GM19240 (cell line): ENCODE results near the gene REC8.
"Not testable (repeated sequence)": the region's sequence is repeated elsewhere in the genome, so short reads cannot be mapped to it uniquely, and the experiment has no call there.

ENCODE experiments used
- DNase-seq: peaks from one replicate; pipeline ENCODE4 v3.0.0; 2011; ENCODE audit warnings: low spot score; ENCODE audit not compliant: insufficient read length

Gene REC8

DNA sequence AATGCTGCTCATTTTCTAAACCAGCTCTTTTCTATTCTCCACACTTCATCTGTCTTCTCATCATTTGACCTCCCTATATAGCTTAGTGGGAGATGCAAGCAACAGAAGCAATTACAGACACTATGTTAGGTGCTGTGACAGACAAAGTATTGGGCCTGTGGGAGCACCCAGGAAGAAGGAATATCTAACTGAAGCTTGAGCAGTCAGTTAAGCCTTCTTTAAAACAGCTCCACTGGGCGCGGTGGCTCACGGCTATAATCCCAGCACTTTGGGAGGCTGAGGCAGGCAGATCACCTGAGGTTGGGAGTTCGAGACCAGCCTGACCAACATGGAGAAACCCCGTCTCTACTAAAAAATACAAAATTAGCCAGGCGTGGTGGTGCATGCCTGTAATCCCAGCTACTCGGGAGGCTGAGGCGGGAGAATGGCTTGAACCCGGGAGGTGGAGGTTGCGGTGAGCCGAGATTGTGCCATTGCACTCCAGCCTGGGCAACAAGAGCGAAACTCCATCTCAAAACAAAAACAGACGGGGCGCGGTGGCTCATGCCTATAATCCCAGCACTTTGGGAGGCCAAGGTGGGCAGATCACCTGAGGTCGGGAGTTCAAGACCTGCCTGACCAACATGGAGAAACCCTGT lies 31.5 kb downstream of the REC8 start:
- DNase-seq, result not testable (repeated sequence)

DNA sequence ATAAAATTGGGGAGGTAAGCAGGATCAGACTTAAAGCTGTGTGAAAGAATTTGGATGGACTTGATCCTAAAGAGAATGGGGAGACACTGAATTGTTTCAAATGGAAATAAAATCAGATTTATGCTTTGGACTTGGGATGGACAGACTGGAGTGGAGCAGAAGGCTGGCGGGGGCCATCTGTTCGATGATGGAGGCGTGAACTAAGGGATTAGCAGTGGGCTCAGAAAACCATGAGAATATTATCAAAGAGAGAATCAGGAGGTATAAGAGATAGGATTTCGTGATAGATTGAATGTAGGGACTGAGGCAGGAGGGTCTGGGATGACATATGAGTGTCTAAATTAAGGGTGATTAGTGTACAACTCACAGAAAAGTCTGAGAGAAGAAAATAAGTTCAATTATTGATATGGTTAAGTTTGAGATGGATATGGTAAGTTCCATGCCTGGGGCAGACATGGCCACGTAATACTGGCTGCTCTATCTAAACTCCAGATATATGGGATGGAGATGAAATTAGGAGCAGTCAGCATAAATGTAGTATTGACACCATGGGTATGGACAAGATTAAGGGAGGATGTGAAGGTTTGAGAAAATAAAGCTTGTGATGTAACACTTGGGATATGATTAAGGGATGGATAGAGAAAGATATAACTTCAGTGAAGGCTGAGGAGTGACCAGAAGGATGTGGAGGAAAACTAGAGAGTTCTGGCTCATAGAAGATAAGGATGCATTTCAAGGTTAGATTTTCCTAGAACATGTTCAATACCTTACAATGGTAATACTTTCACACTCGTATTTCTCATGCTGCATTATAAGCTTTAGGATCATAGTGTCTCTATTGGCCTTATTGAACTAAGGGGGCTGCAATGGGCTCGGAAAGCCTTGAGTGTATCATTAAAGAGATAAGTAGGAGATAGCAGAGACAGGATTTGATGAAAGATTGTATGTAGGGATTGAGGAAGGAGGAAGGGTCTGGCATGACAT lies 32.6 kb downstream of the REC8 start:
- no peak for DNase-seq

DNA sequence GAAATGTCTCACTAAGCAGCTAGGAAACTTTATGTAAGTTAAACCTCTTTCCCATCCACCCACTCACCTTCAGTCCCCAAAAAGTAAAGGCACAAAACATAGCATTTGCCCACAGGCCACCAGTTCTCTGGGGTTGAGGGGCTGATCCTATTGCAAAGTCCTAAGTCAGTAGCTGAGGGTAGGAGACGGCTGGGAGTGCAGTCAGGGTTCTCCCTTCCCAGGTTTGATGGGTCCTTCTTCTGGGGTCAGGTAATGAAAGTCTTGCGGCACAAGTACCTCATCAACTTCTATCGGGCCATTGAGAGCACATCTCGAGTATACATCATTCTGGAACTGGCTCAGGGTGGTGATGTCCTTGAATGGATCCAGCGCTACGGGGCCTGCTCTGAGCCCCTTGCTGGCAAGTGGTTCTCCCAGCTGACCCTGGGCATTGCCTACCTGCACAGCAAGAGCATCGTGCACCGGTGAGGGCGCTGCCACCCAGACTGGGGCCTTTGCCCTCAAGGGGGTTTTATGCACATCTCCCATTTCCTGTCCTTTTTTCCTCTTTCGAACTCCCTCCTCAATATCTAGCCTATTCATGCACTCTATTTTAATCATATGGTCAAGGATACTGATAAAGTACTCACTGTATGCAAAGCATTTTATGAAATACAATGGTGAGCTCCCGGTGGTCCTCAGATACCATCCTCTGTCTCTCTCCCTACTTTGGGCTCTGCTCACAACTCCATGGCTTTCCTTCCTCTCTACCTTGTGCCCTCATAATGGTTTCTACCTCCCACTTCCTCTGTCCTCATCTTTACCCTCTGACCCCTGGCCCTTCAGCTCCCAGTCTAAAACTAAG lies 34.6 kb downstream of the REC8 start:
- no peak for DNase-seq

DNA sequence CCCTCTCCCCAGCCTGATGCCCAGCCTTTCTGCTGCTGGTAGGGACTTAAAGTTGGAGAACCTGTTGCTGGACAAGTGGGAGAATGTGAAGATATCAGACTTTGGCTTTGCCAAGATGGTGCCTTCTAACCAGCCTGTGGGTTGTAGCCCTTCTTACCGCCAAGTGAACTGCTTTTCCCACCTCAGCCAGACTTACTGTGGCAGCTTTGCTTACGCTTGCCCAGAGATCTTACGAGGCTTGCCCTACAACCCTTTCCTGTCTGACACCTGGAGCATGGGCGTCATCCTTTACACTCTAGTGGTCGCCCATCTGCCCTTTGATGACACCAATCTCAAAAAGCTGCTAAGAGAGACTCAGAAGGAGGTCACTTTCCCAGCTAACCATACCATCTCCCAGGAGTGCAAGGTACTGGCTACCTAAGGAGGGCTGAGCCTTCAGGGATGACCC lies 35.2 kb downstream of the REC8 start:
- DNase-seq, result no peak

DNA sequence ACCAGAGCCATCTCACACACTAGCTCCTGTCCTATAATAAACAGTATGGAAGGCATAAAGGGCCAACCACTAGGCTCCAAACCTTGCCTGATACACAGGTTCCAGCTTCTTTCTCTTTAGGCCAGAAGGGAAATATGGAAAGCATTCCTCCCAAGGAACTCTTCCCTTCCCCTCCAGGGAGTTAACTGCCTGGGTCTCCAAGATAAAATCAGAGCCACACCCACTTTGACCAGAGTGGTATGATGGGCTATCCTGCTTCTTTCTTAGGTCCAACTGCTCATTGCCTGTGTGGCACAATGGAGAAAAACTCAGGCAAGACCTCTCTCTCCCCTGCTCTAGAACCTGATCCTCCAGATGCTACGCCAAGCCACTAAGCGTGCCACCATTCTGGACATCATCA lies 35.7 kb downstream of the REC8 start:
- DNase-seq, result no peak

DNA sequence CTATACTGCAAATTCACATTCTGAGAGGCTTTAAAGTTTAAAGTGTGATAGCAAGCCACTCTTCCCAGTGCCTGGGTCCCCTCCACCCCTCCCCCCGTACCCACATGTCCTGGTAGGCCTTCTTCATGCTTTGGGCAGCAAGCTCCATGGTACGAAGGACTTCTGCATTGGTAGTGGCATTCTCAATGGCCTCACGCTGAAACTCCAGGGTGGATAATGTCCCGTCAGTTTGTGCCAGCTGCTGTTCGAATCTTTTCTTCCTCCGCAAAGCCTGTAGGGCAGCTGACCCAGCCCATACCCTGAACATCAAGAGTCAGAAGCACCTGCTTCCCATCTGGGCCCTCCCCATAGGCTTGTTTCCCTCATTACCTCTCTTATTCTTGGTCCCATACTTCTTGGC lies 39.4 kb downstream of the REC8 start:
- no peak for DNase-seq

DNA sequence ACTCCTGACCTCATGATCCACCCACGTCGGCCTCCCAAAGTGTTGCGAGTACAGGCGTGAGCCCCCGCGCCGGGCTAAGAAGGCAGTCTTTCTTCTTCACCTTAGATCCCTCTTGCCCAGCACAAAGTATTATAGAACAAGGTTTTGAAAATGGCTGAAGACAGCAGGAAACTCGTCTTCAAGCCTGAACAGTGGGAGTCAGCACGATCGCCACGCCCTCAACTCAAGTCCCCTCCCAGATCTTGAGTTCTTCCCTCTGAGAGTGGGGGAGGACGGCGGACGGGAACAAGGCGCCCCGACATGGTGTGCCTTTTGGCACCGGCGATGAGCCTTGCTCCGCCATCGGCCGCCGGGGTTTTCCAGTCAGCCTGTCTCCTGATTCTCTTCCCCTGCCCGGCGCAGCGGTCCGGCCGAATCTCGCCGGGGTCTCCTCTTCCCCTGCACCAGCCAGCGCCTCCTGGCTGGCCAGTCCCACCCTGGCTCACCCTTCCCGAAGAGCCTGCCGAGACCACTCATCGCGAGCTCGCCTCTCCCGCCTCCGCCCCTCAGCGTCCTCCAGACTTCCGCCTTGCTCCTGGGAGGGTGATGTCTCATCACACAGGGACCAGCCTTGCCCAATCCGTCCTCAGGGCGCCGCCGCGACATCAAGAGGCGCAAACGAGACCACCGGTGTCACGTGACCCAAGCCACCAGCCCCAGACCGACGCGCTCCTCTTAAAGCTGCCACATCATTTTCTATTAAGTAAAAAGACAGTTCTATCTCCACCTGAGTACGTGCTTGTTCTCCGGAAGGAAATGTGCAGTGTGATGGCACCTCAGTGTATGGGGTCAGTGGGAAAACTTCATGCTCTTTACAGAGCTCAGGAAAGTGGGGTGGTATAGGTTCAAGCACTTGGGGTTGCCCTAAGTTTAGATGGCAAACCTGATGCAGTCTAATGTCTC lies 41.3 kb downstream of the REC8 start, which contains the start of gene CHMP4A:
CHMP4A (minus strand) TSS at position 565 of the 942 bp plus-strand sequence; CDS start at position 516, 49 bp downstream.
- peak; percentile 90 for DNase-seq

DNA sequence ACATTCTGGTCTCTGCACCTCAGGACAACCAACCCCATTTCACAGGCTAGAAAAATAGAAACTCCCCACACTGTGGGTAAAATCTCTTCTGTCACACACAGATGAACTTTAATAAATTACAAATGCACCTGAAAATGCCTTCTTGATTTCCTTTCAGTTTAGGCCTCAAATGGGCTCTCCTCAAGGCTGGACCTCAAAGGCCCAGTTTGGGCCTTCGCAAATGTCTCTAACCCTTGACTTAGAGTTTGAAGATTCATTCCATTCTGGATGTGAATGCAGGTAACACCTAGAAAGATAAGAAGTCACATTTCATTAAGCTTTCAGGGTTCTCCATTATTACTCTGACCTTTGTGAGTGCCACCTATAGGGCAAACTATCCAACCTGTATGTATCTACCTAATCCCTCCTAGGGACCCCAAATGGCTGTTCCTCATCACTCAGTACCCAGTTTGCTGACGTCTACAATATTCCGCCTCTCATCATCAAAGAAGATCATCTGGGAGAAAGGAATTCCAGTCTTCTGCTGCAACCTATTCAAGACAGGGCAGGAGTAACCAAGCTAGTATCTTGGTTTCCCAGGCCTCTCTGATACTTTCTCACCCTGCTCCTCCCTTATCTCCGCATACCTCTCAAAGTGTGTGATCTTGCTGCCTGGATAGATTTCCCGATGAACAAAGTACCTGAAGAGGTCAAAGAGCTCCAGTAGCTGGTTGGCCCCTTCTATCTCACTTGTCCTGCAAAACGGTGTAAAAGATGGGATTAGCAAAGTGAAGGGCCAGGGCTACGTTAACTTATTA lies 42.2 kb downstream of the REC8 start:
- no peak for DNase-seq

DNA sequence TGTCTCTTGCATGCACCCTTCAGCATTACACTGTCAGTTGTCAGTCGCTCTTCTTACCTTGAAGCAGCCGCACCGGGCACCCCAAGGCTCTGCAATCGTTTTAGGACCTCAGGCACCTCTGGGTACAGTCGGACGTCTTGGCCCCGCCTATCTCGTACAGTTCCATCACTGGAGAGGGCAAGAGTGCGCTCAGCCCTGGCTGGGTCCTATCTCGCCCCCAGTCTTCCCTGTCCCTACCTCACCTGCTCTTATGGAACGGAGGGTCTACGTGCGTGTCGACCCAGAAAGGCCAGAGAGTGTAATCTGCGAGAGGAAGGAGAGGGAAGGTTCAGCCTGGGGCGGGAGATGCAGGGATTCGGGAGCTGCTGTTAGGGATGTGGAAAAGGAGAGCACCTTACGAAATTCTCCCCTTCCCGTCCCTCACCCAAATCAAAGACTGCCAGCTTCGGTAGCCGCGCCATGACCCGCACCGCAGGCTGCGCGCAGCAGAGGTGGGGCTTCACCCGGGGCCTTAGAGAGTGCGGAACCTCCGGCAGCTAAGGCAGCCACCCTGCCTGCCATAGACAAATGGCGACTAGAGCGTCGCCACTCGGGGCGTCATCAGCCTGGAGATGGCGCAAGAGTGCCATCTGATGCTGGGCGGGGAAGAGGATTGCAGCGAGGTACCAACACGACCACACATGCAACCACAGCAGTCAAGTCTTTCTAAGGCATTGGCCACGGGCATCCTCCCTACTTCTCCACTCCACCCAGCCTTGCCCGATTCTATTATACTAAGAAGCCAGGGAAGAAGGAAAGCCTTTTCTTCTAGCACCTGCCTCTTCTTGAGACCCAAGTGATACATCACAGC lies 43.8 kb downstream of the REC8 start, which contains the start of gene MDP1:
MDP1 (minus strand) TSS at position 572 of the 850 bp plus-strand sequence; CDS start at position 461, 111 bp downstream.
- peak; percentile 84 for DNase-seq

DNA sequence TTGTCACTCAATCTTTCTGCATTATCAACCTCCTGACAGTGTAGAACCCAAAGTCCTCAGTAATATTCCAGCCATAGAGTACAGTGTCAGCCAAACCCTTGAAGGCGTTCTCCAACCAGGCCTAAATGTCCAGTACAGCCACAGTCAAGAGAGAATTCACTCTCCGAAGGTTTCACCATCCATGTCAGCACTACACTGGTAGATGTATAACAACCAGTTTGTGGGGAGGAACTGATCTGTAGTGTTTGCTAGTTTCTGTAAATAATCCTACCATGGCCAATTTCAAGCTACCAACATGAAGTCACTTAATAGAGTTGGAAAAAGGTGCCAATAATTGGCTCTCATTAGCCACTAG lies 44.4 kb downstream of the REC8 start:
- no peak for DNase-seq

DNA sequence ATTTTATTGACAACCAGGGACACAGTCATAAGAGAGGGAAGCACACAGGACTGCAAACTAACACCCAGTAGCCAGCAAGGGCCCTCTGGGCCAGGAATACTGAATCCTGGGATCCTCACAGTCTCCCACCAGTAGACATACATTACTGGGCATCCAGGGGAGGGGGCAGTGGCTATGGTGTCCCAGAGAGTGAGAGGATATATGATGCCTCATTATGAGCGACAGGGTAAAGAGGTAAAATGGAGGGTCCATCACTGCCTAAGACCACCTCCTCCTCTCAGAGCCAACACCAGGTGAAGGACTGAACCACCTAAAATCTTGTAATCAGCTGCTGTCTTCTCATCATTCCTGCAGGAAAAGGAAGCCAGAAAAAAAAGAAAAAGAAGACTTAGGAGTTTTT lies 45.0 kb downstream of the REC8 start:
- DNase-seq, result not testable (repeated sequence)

DNA sequence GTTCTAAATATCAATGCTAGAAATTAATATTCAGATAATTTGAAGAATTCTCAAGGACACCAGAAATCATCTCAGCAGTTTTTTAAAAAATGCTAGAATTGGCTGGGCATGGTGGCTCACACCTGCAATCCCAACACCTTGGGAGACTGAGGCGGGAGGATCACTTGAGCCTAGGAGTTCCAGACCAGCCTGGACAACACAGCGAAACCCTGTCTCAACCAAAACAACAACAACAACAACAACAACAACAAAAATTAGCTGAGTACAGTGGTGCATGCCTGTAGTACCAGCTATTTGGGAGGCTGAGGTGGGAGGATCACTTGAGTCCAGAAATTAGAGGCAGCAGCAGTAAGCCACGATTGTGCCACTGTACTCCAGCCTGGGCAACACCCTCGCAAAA lies 47.2 kb downstream of the REC8 start:
- no peak for DNase-seq

DNA sequence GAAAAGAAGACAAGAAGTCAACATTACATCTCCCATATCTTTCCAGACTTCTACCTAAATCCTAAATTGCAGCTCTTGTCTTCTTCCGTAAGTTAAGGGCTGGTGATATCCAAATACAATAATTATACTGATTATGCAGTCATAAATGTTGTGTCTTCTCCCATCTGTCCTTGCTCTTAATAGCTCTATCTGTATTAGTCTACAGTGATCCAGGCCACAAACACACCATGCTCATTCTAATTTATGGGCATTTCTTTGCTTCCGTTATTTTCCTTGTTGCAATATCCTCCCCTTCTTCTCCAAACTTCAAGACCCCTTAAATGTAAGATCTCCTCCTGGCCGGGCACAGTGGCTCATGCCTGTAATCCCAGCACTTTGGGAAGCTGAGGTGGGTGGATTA lies 47.6 kb downstream of the REC8 start:
- no peak for DNase-seq

DNA sequence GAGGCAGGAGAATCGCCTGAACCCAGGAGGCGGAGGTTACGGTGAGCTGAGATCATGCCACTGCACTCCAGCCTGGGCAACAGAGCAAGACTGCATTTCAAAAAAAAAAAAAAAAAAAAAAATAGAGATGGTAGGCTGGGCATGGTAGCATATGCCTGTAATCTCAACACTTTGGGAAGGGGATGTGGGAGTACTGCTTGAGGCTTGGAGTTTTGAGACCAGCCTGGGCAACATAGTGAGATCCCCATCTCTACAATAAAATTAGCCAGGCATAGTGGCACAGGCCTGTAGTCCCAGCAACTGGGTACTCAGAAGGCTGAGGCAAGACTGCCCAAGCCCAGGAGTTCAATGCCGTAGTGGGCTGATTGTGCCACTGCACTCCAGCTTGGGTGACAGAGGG lies 51.1 kb downstream of the REC8 start:
- not testable (repeated sequence) for DNase-seq

DNA sequence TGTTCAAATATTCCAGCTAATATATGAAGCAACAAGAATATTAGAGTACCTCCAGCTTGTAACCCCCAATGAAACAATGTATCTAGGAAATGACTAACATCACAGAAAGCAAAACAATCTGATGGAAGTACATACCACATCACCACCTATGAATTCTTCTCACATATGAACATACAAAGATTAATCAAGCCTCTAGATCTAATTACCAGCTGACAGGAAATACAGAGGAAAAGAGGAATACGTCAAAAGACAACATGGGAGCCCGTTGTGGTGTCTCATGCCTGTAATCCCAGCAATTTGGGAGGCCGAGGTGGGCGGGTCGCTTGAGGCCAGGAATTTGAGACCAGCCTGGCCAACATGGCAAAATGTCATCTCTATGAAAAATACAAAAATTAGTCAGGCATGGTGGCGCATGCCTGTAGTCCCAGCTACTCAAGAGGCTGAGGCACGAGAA lies 52.8 kb downstream of the REC8 start:
- no peak for DNase-seq

DNA sequence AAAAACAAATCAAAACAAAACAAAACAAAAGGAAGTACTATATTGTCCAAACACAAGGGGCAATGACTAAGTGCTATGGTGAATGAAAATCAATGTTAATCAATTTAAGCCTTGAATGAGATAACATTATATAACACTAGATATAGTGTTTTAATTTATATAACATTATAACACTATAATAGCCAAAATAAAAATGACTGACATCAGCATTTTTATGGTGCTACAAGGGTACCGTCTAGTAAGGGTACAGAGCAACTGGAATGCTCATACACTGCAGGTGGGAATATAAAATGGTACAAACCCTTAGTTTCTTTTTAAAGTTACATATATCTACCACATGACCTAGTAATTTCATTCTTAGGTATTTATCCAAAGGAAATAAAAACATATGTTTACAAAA lies 54.6 kb downstream of the REC8 start:
- DNase-seq, result no peak

DNA sequence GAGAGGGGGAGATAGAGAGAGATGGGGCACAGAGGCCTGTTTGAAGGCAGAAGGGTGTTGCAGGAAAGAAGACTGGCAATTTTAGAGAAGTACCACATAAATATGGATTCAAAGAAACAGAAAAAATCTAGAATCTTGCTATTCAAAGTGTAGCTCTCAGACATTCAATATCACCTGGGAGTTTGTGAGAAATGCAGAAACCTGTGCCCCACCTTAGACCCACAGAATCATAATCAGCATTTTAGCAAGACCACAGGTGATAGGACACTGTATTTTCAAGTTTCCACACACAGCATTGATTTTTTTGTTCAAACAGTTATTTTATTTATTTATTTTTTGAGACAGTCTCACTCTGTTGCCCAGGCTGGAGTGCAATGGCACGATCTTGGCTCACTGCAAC lies 57.0 kb downstream of the REC8 start:
- no peak for DNase-seq
